ENCODE data around the gene PNKP.

PNKP gene

GRCh38 chr19:49831592-49831991, 35.8 kb downstream of the PNKP start:
- no peaks in the 10 kb centered on the region for H3K4me1 ChIP-seq (ENCODE audit: control insufficient read depth, low read length)
- no peak overlapping the region for H3K4me2 ChIP-seq (ENCODE audit: low read length)
- no peak for TF ChIP-seq EZH2phosphoT487 (IDR thresholded peaks at IDR 0.05; ENCODE audit: borderline replicate concordance, low read length)
- TF ChIP-seq CTCF (IDR thresholded peaks at IDR 0.05; ENCODE audit: low read depth, low read length, poor library complexity, severe bottlenecking), result no peak
- no peaks in the 10 kb centered on the region for H3K9me3 ChIP-seq (ENCODE audit: control insufficient read depth, insufficient read depth, low read length)
- H3K27ac ChIP-seq (ENCODE audit: low read depth, low read length), result no peak overlapping the region
- peaks cover 91% of the 10 kb centered on the region for H3K36me3 ChIP-seq (ENCODE audit: control insufficient read depth, low read length)
- H3K27me3 ChIP-seq (ENCODE audit: control insufficient read depth, low read length), result no peaks in the 10 kb centered on the region
- H3F3A ChIP-seq (ENCODE audit: control insufficient read depth, insufficient read depth), result no peaks in the 10 kb centered on the region
- H3K9me2 ChIP-seq (replicated peaks; ENCODE audit: control insufficient read depth, low read length), result no peaks in the 10 kb centered on the region
- peaks cover 26% of the 10 kb centered on the region for H3K79me2 ChIP-seq (ENCODE audit: control insufficient read depth, low read length)
- H3K4me3 ChIP-seq (ENCODE audit: low read length), result no peak overlapping the region
- H4K20me1 ChIP-seq (ENCODE audit: control insufficient read depth, insufficient read depth, low read depth, low read length), result no peaks in the 10 kb centered on the region

- no peak overlapping the region for H3K4me2 ChIP-seq (ENCODE audit: low read length)
- no peak for TF ChIP-seq EZH2phosphoT487 (IDR thresholded peaks at IDR 0.05; ENCODE audit: borderline replicate concordance, low read length)
- TF ChIP-seq CTCF (IDR thresholded peaks at IDR 0.05; ENCODE audit: low read depth, low read length, poor library complexity, severe bottlenecking), result no peak
- peaks cover 89% of the 10 kb centered on the region for H3K36me3 ChIP-seq (ENCODE audit: control insufficient read depth, low read length)
- H3K4me1 ChIP-seq (ENCODE audit: control insufficient read depth, low read length), result no peaks in the 10 kb centered on the region
- H3K27ac ChIP-seq (ENCODE audit: low read depth, low read length), result no peak overlapping the region
- no peaks in the 10 kb centered on the region for H3K9me2 ChIP-seq (replicated peaks; ENCODE audit: control insufficient read depth, low read length)
- no peaks in the 10 kb centered on the region for H3K9me3 ChIP-seq (ENCODE audit: control insufficient read depth, insufficient read depth, low read length)
- no peaks in the 10 kb centered on the region for H3F3A ChIP-seq (ENCODE audit: control insufficient read depth, insufficient read depth)
- no peaks in the 10 kb centered on the region for H3K27me3 ChIP-seq (ENCODE audit: control insufficient read depth, low read length)
- peaks cover 34% of the 10 kb centered on the region for H3K79me2 ChIP-seq (ENCODE audit: control insufficient read depth, low read length)
- H3K4me3 ChIP-seq (ENCODE audit: low read length), result no peak overlapping the region
- H4K20me1 ChIP-seq (ENCODE audit: control insufficient read depth, insufficient read depth, low read depth, low read length), result no peaks in the 10 kb centered on the region
Observed at GRCh38 chr19:49830766-49831165, 36.6 kb downstream of the PNKP start.

GRCh38 chr19:49829721-49830120, 37.7 kb downstream of the PNKP start:
- Histone ChIP-seq H3K9me3 (ENCODE audit: control insufficient read depth, insufficient read depth, low read length) (no peaks in the 10 kb centered on the region), H3K36me3 (ENCODE audit: control insufficient read depth, low read length) (peaks cover 89% of the 10 kb centered on the region), H3K27ac (ENCODE audit: low read depth, low read length) (no peak overlapping the region), H3F3A (ENCODE audit: control insufficient read depth, insufficient read depth) (no peaks in the 10 kb centered on the region), H3K9me2 (replicated peaks; ENCODE audit: control insufficient read depth, low read length) (no peaks in the 10 kb centered on the region), H3K79me2 (ENCODE audit: control insufficient read depth, low read length) (peaks cover 44% of the 10 kb centered on the region), H4K20me1 (ENCODE audit: control insufficient read depth, insufficient read depth, low read depth, low read length) (no peaks in the 10 kb centered on the region), H3K27me3 (ENCODE audit: control insufficient read depth, low read length) (no peaks in the 10 kb centered on the region), H3K4me1 (ENCODE audit: control insufficient read depth, low read length) (peaks cover 9% of the 10 kb centered on the region), H3K4me2 (ENCODE audit: low read length) (no peak overlapping the region), H3K4me3 (ENCODE audit: low read length) (no peak overlapping the region)
- TF ChIP-seq CTCF (IDR thresholded peaks at IDR 0.05; ENCODE audit: low read depth, low read length, poor library complexity, severe bottlenecking) (no peak), EZH2phosphoT487 (IDR thresholded peaks at IDR 0.05; ENCODE audit: borderline replicate concordance, low read length) (no peak)

- Histone ChIP-seq H3K4me3 (ENCODE audit: low read length) (no peak overlapping the region), H4K20me1 (ENCODE audit: control insufficient read depth, insufficient read depth, low read depth, low read length) (no peaks in the 10 kb centered on the region), H3K4me1 (ENCODE audit: control insufficient read depth, low read length) (peaks cover 14% of the 10 kb centered on the region), H3K9me3 (ENCODE audit: control insufficient read depth, insufficient read depth, low read length) (no peaks in the 10 kb centered on the region), H3F3A (ENCODE audit: control insufficient read depth, insufficient read depth) (no peaks in the 10 kb centered on the region), H3K4me2 (ENCODE audit: low read length) (no peak overlapping the region), H3K27me3 (ENCODE audit: control insufficient read depth, low read length) (no peaks in the 10 kb centered on the region), H3K79me2 (ENCODE audit: control insufficient read depth, low read length) (peaks cover 50% of the 10 kb centered on the region), H3K9me2 (replicated peaks; ENCODE audit: control insufficient read depth, low read length) (no peaks in the 10 kb centered on the region), H3K36me3 (ENCODE audit: control insufficient read depth, low read length) (peaks cover 89% of the 10 kb centered on the region), H3K27ac (ENCODE audit: low read depth, low read length) (no peak overlapping the region)
- TF ChIP-seq EZH2phosphoT487 (IDR thresholded peaks at IDR 0.05; ENCODE audit: borderline replicate concordance, low read length) (no peak), CTCF (IDR thresholded peaks at IDR 0.05; ENCODE audit: low read depth, low read length, poor library complexity, severe bottlenecking) (no peak)
Observed at GRCh38 chr19:49829200-49829599, 38.2 kb downstream of the PNKP start.
